ENCODE results near the gene TSPYL1.
"Not testable (repeated sequence)": the region's sequence is repeated elsewhere in the genome, so short reads cannot be mapped to it uniquely, and the experiment has no call there.

TSPYL1 gene

DNA sequence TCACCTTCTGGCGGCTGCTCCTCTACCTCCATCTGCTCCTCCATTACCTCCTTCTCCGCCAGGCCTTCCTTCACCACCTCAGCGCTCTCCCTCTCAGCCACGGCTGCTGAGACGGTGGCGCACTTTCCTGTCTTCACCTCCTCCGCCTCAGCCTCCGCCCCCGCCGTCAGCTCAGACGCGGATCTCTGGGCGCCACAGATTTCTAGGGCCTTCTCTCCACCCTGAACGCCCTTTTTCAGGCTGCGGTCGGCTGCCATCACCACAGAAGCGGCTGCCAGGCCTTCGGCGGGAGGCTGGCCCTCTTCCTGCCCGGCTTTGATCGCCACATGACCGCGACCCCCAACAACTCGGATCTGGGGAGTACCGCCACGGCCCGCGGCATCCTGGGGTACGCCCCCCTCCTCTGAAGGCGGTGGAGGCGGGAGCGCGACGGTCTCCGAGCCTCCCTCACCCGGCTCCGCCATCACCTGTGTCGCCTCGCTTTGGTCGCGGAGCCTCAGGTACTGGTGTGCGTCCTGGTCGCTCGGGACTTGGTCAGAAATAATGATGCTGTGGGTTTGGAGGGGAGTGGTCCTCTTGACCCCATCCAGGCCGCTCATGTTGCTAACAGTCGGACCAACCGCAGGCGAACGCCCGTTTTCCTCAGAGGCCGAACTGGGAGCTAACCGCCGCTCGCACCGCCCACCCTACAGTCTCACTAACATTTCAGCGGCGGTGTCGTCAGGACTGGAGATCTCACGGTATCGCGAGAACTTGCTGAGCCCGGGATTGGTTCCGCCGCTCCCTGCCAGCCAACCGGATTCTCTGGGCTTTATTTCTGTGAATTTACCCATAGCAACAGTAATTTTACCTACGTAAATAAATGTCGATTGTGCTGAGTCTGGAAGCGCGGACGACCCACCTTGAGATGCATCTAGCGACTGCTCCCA is at the start of gene TSPYL1:
TSPYL1 (minus strand) TSS at position 699 of the 929 bp plus-strand sequence; CDS start at position 599, 100 bp downstream.
- DNase-seq (ENCODE audit: low spot score), result peak; percentile 96

- no peak for DNase-seq (ENCODE audit: low spot score)
Measured at GRCh38 chr6:116329156-116329555, 49.4 kb upstream of the TSPYL1 start.

DNA sequence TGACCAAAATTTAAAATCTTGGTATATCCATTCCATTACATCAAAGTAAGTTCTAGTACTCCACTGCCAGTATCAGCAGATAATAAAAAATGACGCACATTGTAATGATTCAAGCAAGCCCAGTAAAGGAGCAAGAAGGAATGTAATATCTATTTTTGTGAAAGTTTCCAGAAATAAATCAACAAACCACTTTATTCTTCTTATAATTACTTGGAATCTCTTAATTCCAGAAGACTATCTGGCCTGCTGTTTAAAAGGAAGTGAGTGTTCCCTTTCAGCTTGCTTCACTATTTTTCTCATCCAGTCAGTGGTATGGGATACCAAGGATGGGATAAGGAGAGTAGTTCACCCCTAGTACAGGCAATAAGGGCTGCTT is 48.8 kb upstream of the TSPYL1 start:
- DNase-seq (ENCODE audit: low spot score), result no peak

GRCh38 chr6:116327803-116328527 is 48.2 kb upstream of the TSPYL1 start:
- DNase-seq (ENCODE audit: low spot score), result no peak

DNA sequence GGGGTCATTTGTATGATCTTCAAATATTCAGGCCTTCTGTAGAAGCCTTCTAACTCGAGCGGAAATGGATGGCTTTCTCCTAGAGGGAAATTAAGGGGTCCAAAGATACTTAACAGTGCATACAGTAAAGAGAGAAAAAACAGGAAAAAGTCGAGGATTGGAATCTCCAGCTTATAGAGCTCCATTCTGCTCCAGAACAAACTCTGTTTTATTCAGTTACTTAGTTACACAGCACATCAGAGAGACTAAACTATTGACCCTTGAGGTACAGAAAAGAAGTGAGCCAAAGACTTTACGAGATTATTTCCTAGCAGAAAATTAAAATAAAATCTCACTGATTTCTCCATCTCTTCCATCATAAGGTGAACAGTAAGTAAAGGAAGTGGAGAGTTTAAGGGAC is 47.3 kb upstream of the TSPYL1 start:
- DNase-seq (ENCODE audit: low spot score), result no peak

- no peak for DNase-seq (ENCODE audit: low spot score)
Measured at GRCh38 chr6:116326181-116326671, 46.5 kb upstream of the TSPYL1 start.

DNA sequence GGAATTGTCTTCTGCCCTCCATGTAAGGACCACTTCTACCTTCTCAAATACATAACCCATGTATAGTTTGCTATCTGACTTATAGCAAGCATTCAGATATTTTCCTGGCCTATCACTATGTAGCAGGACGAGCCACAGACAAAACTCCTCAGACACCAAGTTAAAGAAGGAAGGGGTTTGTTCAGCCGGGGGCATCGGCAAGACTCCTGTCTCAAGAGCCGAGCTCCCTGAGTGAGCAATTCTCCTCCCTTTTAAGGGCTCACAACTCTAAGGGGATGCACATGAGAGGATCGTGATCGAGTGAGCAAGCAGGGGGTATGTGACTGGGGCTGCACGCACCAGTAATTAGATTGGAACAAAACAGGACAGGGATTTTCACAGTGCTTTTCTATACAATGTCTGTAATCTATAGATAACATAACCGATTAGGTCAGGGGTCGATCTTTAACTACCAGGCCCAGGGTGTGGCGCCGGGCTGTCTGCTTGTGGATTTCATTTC is 46.0 kb upstream of the TSPYL1 start:
- not testable (repeated sequence) for DNase-seq (ENCODE audit: low spot score)

DNA sequence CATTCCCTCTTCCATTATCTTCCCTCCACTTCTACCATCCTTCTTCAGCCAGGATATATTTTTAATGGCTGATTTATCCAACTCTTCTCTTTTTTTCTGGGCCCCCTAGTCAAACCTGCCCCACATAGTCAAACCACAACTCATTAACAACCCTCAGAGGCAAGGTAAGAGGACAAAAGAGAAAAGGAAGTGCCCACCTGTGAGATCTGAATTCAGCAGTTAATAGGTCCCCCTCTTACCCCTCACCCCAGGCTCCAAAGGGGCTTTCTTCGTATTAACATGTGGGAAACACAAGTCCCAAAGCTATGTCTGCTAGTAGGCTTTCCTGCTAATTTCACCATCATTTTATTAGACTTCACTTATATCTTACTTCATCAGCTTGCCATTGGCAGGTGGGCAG is 44.1 kb upstream of the TSPYL1 start:
- no peak for DNase-seq (ENCODE audit: low spot score)

GRCh38 chr6:116321933-116322332 is 42.2 kb upstream of the TSPYL1 start:
- not testable (repeated sequence) for DNase-seq (ENCODE audit: low spot score)

DNA sequence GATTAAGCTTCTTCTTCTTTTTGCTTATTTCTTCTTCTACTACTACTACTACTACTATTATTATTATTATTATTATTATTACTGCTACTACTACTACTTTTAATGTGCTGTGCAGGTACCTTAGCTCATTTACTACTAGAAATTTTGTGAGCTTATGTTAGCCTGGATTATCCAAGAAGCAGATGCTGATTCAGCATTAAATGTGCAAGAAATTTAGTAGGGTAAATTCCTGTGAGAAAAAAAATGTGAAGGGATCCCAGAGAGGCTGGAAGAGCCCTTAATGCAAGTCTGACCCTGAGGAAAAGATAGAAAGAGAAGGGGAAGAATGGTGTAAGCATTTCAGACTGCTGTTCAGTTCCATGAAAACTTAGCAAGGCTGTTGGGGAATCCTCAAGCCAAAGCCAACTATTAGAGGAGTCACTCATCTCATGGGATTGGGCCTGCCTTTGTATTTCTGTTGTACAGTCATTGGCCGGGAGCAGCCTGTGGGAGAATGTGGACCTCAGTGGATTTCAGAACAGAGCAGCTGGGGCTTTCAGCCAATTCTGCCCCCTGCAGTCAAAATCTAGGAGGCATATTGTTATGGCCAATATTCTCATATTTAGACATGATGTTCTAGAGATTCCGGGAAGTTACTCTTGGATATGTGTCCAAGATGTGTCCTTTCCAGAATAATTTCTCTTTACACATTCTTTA is 37.2 kb upstream of the TSPYL1 start:
- peak; percentile 17 for DNase-seq (ENCODE audit: low spot score)

- no peak for DNase-seq (ENCODE audit: low spot score)
Measured at GRCh38 chr6:116314878-116315277, 35.1 kb upstream of the TSPYL1 start.

DNA sequence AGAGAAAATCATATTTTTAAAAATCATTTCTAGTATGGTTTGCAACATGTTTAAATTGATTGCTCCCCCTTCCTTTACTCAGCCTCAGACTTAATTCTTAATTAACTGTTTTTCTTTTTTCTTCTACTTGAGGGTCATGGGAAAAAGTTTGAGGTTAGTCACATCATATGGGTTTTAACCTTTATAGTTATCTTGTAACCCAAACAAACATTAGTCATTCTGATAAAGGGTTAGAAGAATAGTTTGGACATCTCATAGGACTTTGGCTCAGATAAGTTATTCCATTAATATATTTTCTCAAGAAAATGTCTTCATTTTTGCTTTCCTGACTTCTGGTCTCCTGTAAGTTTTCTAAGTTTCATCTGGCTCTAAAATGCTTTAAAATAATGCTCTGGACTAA is 34.5 kb upstream of the TSPYL1 start:
- DNase-seq (ENCODE audit: low spot score), result no peak

- no peak for DNase-seq (ENCODE audit: low spot score)
Measured at GRCh38 chr6:116313101-116313776, 33.5 kb upstream of the TSPYL1 start.

GRCh38 chr6:116309657-116310056 is 29.9 kb upstream of the TSPYL1 start:
- DNase-seq (ENCODE audit: low spot score), result no peak

DNA sequence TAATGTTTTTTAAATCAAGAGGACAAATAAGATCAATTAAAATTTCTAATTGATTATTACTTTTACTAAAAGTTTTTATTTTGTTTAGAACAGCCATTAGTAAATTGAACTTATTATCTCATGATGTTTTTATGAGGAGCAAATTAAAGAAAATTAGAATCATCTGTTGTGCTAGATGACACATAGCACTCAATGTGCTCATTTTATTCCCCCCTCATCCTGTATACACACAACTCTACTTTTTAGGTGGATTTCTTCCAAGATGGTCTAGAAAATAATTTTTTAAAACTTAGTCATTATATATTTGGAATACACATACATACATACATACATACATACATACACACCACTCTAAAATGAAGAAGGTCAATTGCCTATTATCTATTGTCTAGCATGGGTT is 29.3 kb upstream of the TSPYL1 start:
- DNase-seq (ENCODE audit: low spot score), result no peak

DNA sequence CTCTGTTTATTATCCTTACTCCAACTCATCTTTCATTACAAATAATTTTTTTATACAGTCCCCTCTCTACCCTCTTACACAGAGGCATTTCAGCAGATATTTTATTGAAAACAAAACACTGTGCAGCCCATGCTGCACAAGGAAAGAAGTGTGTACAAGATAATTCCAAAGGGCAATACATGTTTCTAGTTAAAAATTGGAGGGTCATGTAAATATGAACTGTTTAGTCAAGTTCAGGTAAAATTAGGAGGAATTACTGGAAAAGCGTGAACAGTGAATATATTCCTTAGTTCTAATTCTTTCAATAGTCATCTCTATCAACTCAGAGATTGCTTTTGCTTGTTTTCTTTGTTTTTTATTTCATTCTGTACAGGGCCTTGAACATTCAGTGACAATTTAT is 27.9 kb upstream of the TSPYL1 start:
- DNase-seq (ENCODE audit: low spot score), result no peak

DNA sequence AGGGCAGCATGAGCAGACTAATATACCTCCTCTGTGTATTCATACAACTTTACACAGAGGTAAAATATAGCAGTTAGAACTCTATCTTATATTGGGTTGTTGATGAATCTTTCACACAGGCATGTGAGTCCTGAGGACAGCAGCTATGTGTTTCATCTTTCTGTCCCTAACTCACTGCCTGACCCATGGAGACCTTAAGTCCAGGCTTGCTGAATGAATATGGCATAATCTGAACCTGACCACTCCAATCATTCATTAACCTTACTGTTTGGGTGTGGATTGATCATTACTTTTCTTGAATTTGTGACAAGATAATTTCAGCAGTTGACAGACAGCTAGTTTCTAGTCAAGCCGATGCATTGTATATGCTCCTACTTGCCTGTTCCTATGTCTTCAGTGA is 27.3 kb upstream of the TSPYL1 start:
- DNase-seq (ENCODE audit: low spot score), result no peak

DNA sequence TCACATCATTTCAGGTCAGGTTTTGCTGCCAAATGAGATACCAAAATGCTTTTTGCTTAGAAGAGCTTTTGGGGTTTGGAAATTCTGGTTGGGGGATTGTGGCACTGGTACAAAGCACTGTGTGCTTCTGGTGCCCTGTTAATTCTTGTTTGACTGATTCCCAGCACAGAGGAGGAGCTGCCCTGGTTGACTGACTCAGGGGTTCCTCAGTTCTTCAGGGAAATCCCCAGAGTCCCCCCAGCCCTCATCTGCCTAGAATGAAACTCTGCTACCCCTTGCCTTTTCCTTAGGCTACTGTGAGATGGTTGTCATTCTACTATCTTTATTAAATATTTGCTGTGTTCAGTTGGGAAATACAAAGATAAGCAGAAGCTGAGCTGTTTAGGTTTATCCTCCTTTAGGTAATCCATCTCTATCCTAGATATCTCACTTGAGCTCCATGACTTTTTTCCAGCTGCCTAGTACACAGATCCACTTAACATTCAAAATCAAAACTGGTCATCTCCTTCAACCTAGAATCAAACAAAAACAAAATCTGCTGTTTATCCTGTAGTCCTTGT is 24.9 kb upstream of the TSPYL1 start:
- DNase-seq (ENCODE audit: low spot score), result no peak

DNA sequence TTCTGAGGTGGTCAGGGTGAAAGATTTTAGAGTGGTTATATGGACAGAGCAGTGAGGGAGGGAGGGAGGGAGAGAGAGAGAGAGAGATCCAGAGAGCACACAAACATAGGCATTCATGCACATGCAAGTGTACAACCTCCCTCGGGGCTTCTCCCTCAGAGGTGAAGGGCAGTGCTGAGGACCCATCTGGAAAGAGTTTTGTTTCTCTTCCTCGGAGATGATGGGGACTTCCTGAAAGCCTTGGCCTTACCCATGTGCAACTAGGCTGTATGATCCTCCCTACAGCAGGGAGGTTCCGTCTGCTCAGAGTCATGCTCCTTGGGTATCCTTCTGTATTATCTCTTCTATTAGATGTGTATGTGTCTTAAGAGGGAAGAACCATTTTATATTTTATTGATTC is 21.4 kb upstream of the TSPYL1 start:
- no peak for DNase-seq (ENCODE audit: low spot score)

GRCh38 chr6:116300566-116300965 is 20.8 kb upstream of the TSPYL1 start:
- DNase-seq (ENCODE audit: low spot score), result no peak

DNA sequence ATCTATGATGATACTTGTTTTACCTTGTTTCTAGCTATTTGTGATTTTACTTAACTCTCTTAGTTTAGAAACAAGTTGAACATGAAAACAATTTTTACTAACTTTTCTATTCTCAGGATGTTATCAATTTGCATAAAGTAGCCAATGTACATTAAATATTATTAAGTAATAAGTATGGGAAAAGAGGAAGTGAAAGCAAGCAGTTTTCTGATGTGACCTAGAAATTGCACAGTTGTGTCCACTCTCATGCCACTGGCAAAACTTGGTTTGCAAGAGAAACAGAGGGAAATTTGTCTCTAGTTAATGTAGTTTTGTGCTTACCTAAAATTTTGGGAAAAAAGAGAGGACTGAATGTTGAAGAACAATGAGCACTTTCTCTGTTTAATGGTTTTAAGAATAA is 19.2 kb upstream of the TSPYL1 start:
- DNase-seq (ENCODE audit: low spot score), result no peak

Data from hematopoietic multipotent progenitor cell treated with erythropoietin and hydrocortisone succinate and interleukin-3 and kit ligand, for 17 days (in vitro differentiated cells).